Mesendoderm (in vitro differentiated cells): ENCODE data around the gene PRSS27.

Source experiments
- DNase-seq: peaks from one replicate; pipeline ENCODE4 v3.0.0; 2013
- H2AK5ac ChIP-seq: 2 replicates; pipeline ENCODE4 v1.6.1; 2013; ENCODE audit warnings: low read length, inconsistent platforms
- H2BK120ac ChIP-seq: 2 replicates; pipeline ENCODE4 v1.6.1; 2013; ENCODE audit warnings: low read depth, mild to moderate bottlenecking, low read length, moderate library complexity, mixed read lengths
- H2BK15ac ChIP-seq: replicated peaks from 2 replicates; pipeline ENCODE4 v1.6.1; 2013; ENCODE audit warnings: low read depth, mild to moderate bottlenecking, moderate library complexity
- H2BK5ac ChIP-seq: 2 replicates; pipeline ENCODE4 v1.6.1; 2013; ENCODE audit warnings: low read length, inconsistent platforms
- H3K18ac ChIP-seq: 2 replicates; pipeline ENCODE4 v1.6.1; 2013; ENCODE audit warnings: mild to moderate bottlenecking, low read length, mixed read lengths
- H3K23ac ChIP-seq: one replicate; pipeline ENCODE4 v1.6.1; 2013; ENCODE audit warnings: low read length
- H3K27ac ChIP-seq: 2 replicates; pipeline ENCODE4 v1.5.1; 2013; ENCODE audit warnings: low read depth, mild to moderate bottlenecking, inconsistent platforms, low read length, moderate library complexity
- H3K27me3 ChIP-seq: 2 replicates; pipeline ENCODE4 v1.6.1; 2013; ENCODE audit warnings: low read length, control low read depth, mild to moderate bottlenecking, inconsistent platforms; ENCODE audit not compliant: insufficient read depth, poor library complexity
- H3K36me3 ChIP-seq: 2 replicates; pipeline ENCODE4 v1.6.1; 2013; ENCODE audit warnings: low read length, inconsistent platforms; ENCODE audit not compliant: control insufficient read depth, insufficient read depth
- H3K4ac ChIP-seq: one replicate; pipeline ENCODE4 v1.6.1; 2013; ENCODE audit warnings: low read depth, mild to moderate bottlenecking, low read length, moderate library complexity
- H3K4me1 ChIP-seq: 2 replicates; pipeline ENCODE4 v1.6.1; 2013; ENCODE audit warnings: low read depth, low read length, inconsistent platforms; ENCODE audit not compliant: control insufficient read depth
- H3K4me2 ChIP-seq: 2 replicates; pipeline ENCODE4 v1.6.1; 2013; ENCODE audit warnings: low read length
- H3K4me3 ChIP-seq: 2 replicates; pipeline ENCODE4 v1.5.1; 2013; ENCODE audit warnings: mild to moderate bottlenecking, low read length
- H3K56ac ChIP-seq: one replicate; pipeline ENCODE4 v1.6.1; 2013; ENCODE audit warnings: low read length
- H3K79me1 ChIP-seq: 2 replicates; pipeline ENCODE4 v1.6.1; 2013; ENCODE audit warnings: low read length, inconsistent platforms
- H3K79me2 ChIP-seq: 2 replicates; pipeline ENCODE4 v1.6.1; 2013; ENCODE audit warnings: mild to moderate bottlenecking, low read length; ENCODE audit not compliant: control insufficient read depth, insufficient read depth
- H3K9ac ChIP-seq: 2 replicates; pipeline ENCODE4 v1.6.1; 2013; ENCODE audit warnings: low read length, inconsistent platforms
- H4K5ac ChIP-seq: one replicate; pipeline ENCODE4 v1.6.1; 2013; ENCODE audit warnings: low read length
- H4K8ac ChIP-seq: one replicate; pipeline ENCODE4 v1.6.1; 2013; ENCODE audit warnings: low read depth, mild to moderate bottlenecking, control low read depth, low read length, moderate library complexity
- WGBS: extraction: QIAGEN DNeasy Blood & Tissue Kit; methylation state at CpG from one replicate; pipeline ENCODE4 v1.1.7; 2013; ENCODE audit warnings: low lambda C conversion rate, missing lambda C conversion rate; ENCODE audit not compliant: insufficient coverage; ENCODE audit errors: extremely low coverage; 5-methylcytosine and 5-hydroxymethylcytosine counted together

The PRSS27 gene

GRCh38 chr16:2734844-2735515 is 15.0 kb upstream of the PRSS27 start:
- H4K5ac ChIP-seq, result no peak overlapping the region
- H3K27me3 ChIP-seq, result no peaks in the 10 kb centered on the region
- no CpG with 5 or more reads among the region's 10 CpGs for WGBS
- H3K4me2 ChIP-seq, result no peak overlapping the region
- no peak for DNase-seq
- no peak overlapping the region for H4K8ac ChIP-seq
- no peak overlapping the region for H3K27ac ChIP-seq
- H3K4me3 ChIP-seq, result no peak overlapping the region
- H3K4me1 ChIP-seq, result no peaks in the 10 kb centered on the region
- no peaks in the 10 kb centered on the region for H3K79me2 ChIP-seq
- H2BK120ac ChIP-seq, result no peak overlapping the region
- H3K36me3 ChIP-seq, result no peaks in the 10 kb centered on the region
- H2AK5ac ChIP-seq, result no peak overlapping the region
- no peak overlapping the region for H3K56ac ChIP-seq
- no peak overlapping the region for H2BK15ac ChIP-seq
- no peak overlapping the region for H3K18ac ChIP-seq
- H3K23ac ChIP-seq, result no peak overlapping the region
- H3K9ac ChIP-seq, result no peak overlapping the region
- H3K4ac ChIP-seq, result no peak overlapping the region
- H2BK5ac ChIP-seq, result no peak overlapping the region
- no peaks in the 10 kb centered on the region for H3K79me1 ChIP-seq

- no peak overlapping the region for H3K4me3 ChIP-seq
- no peaks in the 10 kb centered on the region for H3K36me3 ChIP-seq
- no peak overlapping the region for H3K4ac ChIP-seq
- H2BK120ac ChIP-seq, result no peak overlapping the region
- H2AK5ac ChIP-seq, result no peak overlapping the region
- no peaks in the 10 kb centered on the region for H3K79me1 ChIP-seq
- no peak for DNase-seq
- no peak overlapping the region for H3K18ac ChIP-seq
- no peak overlapping the region for H4K5ac ChIP-seq
- H3K4me1 ChIP-seq, result no peaks in the 10 kb centered on the region
- WGBS, result no CpG with 5 or more reads among the region's 7 CpGs
- H3K23ac ChIP-seq, result no peak overlapping the region
- no peak overlapping the region for H2BK15ac ChIP-seq
- no peaks in the 10 kb centered on the region for H3K79me2 ChIP-seq
- H3K27ac ChIP-seq, result no peak overlapping the region
- H3K9ac ChIP-seq, result no peak overlapping the region
- no peak overlapping the region for H3K4me2 ChIP-seq
- H2BK5ac ChIP-seq, result no peak overlapping the region
- H3K56ac ChIP-seq, result no peak overlapping the region
- no peak overlapping the region for H4K8ac ChIP-seq
- no peaks in the 10 kb centered on the region for H3K27me3 ChIP-seq
These were observed 8.0 kb upstream of the PRSS27 start for GRCh38 chr16:2728034-2728433.

- Histone ChIP-seq H3K23ac (no peak overlapping the region), H2AK5ac (no peak overlapping the region), H2BK15ac (no peak overlapping the region), H3K4ac (no peak overlapping the region), H3K4me1 (no peaks in the 10 kb centered on the region), H3K4me2 (no peak overlapping the region), H3K36me3 (no peaks in the 10 kb centered on the region), H2BK5ac (no peak overlapping the region), H3K56ac (no peak overlapping the region), H4K5ac (no peak overlapping the region), H4K8ac (no peak overlapping the region), H3K18ac (no peak overlapping the region), H3K79me2 (no peaks in the 10 kb centered on the region), H3K27ac (no peak overlapping the region), H3K79me1 (no peaks in the 10 kb centered on the region), H3K4me3 (no peak overlapping the region), H2BK120ac (no peak overlapping the region), H3K27me3 (no peaks in the 10 kb centered on the region), H3K9ac (no peak overlapping the region)
- no peak for DNase-seq
- no CpG with 5 or more reads among the region's 5 CpGs for WGBS
These were observed 6.9 kb upstream of the PRSS27 start for GRCh38 chr16:2726923-2727322.

GRCh38 chr16:2724816-2725348 is 4.9 kb upstream of the PRSS27 start:
- Histone ChIP-seq H3K79me2 (no peaks in the 10 kb centered on the region), H3K56ac (no peak overlapping the region), H2BK120ac (no peak overlapping the region), H2BK15ac (no peak overlapping the region), H3K4me2 (no peak overlapping the region), H3K27me3 (no peaks in the 10 kb centered on the region), H3K23ac (no peak overlapping the region), H3K4ac (no peak overlapping the region), H2BK5ac (no peak overlapping the region), H3K9ac (no peak overlapping the region), H3K36me3 (no peaks in the 10 kb centered on the region), H3K4me3 (no peak overlapping the region), H4K8ac (no peak overlapping the region), H3K18ac (no peak overlapping the region), H2AK5ac (no peak overlapping the region), H3K4me1 (no peaks in the 10 kb centered on the region), H3K79me1 (no peaks in the 10 kb centered on the region), H4K5ac (no peak overlapping the region), H3K27ac (no peak overlapping the region)
- no peak for DNase-seq
- WGBS, result no CpG with 5 or more reads among the region's 16 CpGs

- Histone ChIP-seq H2BK15ac (no peak overlapping the region), H3K18ac (no peak overlapping the region), H4K8ac (no peak overlapping the region), H3K4me3 (no peak overlapping the region), H3K27ac (no peak overlapping the region), H2BK5ac (no peak overlapping the region), H2BK120ac (no peak overlapping the region), H3K4ac (no peak overlapping the region), H3K27me3 (no peaks in the 10 kb centered on the region), H3K4me2 (no peak overlapping the region), H3K4me1 (no peaks in the 10 kb centered on the region), H3K36me3 (no peaks in the 10 kb centered on the region), H3K23ac (no peak overlapping the region), H4K5ac (no peak overlapping the region), H2AK5ac (no peak overlapping the region), H3K56ac (no peak overlapping the region), H3K9ac (no peak overlapping the region), H3K79me1 (no peaks in the 10 kb centered on the region), H3K79me2 (no peaks in the 10 kb centered on the region)
- no peak for DNase-seq
- no CpG with 5 or more reads among the region's 7 CpGs for WGBS
These were observed 4.2 kb upstream of the PRSS27 start for GRCh38 chr16:2724088-2724676.
